GM06990 (cell line): Measurements from ENCODE around the gene PNPLA2.

Experiments
- DNase-seq: peaks from one replicate; pipeline ENCODE4 v3.0.0-alpha.2; 2011; ENCODE audit not compliant: insufficient read length; ENCODE audit errors: extremely low read depth
- H3K27me3 ChIP-seq: replicated peaks from 2 replicates; pipeline ENCODE4 v1.6.0; 2011; ENCODE audit warnings: low read length; ENCODE audit not compliant: control insufficient read depth, insufficient read depth
- H3K36me3 ChIP-seq: 2 replicates; pipeline ENCODE4 v1.5.1; 2011; ENCODE audit warnings: low read length; ENCODE audit not compliant: control insufficient read depth, insufficient read depth
- H3K4me3 ChIP-seq: replicated peaks from 2 replicates; pipeline ENCODE4 v1.5.1; 2011; ENCODE audit warnings: low read depth, mild to moderate bottlenecking, control low read depth, low read length
- CTCF ChIP-seq: IDR thresholded peaks from 2 replicates; pipeline ENCODE4 v1.5.1; 2011; ENCODE audit warnings: low read length, control low read depth, mild to moderate bottlenecking, inconsistent platforms; ENCODE audit not compliant: insufficient read depth, poor library complexity, severe bottlenecking

The PNPLA2 gene

GRCh38 chr11:849951-850774 is 31.4 kb downstream of the PNPLA2 start:
- TF ChIP-seq CTCF, result no peak
- no peaks in the 10 kb centered on the region; the same call in 1 of the 2 replicates for H3K27me3 ChIP-seq
- no peak overlapping the region for H3K4me3 ChIP-seq
- no peaks in the 10 kb centered on the region for H3K36me3 ChIP-seq
- DNase-seq, result no peak

- no peak for DNase-seq
- Histone ChIP-seq H3K27me3 (no peaks in the 10 kb centered on the region; the same call in 1 of the 2 replicates), H3K36me3 (no peaks in the 10 kb centered on the region), H3K4me3 (no peak overlapping the region)
- peak; percentile 26 for TF ChIP-seq CTCF
Observed at GRCh38 chr11:850775-851763, 32.4 kb downstream of the PNPLA2 start.

- no peaks in the 10 kb centered on the region for H3K36me3 ChIP-seq
- no peaks in the 10 kb centered on the region; the same call in 1 of the 2 replicates for H3K27me3 ChIP-seq
- H3K4me3 ChIP-seq, result no peak overlapping the region
- no peak for DNase-seq
- no peak for TF ChIP-seq CTCF
Observed at GRCh38 chr11:852762-853161, 34.0 kb downstream of the PNPLA2 start.

- H3K36me3 ChIP-seq, result no peaks in the 10 kb centered on the region
- no peak for TF ChIP-seq CTCF
- H3K4me3 ChIP-seq, result no peak overlapping the region
- no peaks in the 10 kb centered on the region; the same call in 1 of the 2 replicates for H3K27me3 ChIP-seq
- no peak for DNase-seq
Observed at GRCh38 chr11:853682-854448, 35.2 kb downstream of the PNPLA2 start.

- Histone ChIP-seq H3K27me3 (no peaks in the 10 kb centered on the region; the same call in 1 of the 2 replicates), H3K4me3 (no peak overlapping the region), H3K36me3 (no peaks in the 10 kb centered on the region)
- no peak for DNase-seq
- TF ChIP-seq CTCF, result no peak
Observed at GRCh38 chr11:854601-855329, 36.1 kb downstream of the PNPLA2 start.
